ENCODE data around the gene CTSH.
"Not testable (repeated sequence)": the region's sequence is repeated elsewhere in the genome, so short reads cannot be mapped to it uniquely, and the experiment has no call there.

The CTSH gene

GRCh38 chr15:78881681-78882080 is 63.2 kb downstream of the CTSH start:
- DNase-seq (ENCODE audit: low read depth in 3 of 3): no peak

DNA sequence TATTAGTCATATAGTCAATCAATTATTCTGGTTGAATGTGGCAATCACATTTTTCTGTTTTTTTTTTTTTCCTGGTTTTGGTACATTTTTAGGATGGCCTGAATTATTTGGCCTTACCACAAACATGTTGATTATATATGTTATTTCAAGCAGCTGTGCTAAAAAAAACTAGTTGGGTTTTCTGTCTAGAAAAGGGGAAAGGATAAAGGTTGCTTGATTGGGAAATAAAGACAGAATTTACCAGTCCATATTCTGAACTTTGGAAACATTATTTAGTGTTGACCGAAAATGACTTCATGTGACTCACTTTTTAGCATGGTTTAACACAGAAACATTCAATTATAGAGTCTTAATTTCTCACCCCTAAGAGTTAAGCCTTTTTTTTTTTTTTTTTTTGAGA is 64.0 kb downstream of the CTSH start:
- no peak for DNase-seq (ENCODE audit: low read depth in 3 of 3)

GRCh38 chr15:78880242-78880533 is 64.7 kb downstream of the CTSH start:
- DNase-seq (ENCODE audit: low read depth in 3 of 3): no peak

DNA sequence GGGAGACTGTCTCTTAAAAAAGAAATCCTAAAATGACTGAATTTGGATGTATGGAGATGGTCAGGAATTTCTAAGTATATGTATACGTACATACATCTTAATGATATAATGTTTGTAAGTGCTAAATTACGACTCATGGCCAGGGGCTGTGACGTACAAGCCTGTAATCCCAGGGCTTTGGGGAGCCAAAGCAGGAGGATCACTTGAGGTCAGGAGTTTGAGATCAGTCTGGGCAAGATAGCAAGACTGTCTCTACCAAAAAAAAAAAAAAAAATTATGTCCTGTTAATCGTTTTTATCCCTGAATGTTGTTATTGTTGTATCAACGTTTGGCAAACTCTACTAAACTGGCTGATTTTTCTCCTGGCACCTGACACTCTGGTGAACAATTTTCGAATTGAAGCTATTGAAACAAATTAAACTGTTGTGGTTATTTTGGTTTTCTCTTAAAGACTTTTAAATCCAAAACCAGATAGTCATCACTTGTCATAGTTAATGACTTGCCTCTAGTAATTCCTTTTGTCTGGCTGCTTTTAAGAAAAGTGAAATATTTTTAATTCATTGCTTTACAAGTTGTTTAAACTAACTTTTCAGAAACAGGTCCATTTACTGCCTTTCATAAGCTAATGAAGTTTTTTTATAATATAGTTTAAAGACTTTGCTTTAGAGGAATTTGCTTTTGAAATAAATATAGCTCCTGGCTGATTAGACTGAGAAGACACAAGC is 65.2 kb downstream of the CTSH start:
- no peak for DNase-seq (ENCODE audit: low read depth in 3 of 3)

GRCh38 chr15:78878356-78878755 is 66.5 kb downstream of the CTSH start:
- no peak for DNase-seq (ENCODE audit: low read depth in 3 of 3)

GRCh38 chr15:78876954-78877353 is 67.9 kb downstream of the CTSH start:
- DNase-seq (ENCODE audit: low read depth in 3 of 3): not testable (repeated sequence)

DNA sequence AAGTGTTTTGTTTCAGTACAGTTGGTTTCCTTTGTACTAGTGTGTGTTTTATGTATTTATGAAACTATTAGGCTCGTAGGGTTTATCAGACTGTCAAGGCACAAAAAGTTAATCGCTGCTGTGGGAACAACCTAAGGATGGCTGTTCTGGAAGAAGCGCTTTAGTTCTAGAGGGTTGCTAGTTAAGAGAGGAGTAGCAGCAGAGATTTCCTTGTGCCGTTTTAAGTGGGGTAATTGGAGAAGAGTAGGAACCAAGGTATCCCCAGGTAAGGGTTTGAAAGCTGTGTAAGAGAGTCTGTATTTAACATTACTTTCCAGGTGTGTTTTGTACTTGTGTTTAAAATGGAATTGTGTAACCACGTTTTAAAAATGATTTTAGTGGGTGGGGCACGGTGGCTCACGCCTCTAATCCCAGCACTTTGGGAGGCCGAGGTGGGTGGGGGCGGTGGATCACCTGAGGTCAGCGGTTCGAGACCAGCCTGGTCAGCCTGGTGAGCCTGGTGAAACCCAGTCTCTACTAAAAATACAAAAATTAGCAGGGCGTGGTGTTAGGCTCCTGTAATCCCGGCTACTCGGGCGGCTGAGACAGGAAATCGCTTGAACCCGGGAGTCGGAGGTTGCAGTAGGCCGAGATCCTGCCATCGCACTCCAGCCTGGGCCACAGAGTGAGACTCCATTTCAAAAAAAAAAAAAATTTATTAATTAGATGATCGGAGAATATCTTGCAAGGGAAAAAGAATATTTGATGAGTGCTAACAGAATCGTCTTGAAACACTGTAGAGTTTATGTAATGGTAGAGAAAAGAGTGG is 69.5 kb downstream of the CTSH start:
- no peak for DNase-seq (ENCODE audit: low read depth in 3 of 3)

DNA sequence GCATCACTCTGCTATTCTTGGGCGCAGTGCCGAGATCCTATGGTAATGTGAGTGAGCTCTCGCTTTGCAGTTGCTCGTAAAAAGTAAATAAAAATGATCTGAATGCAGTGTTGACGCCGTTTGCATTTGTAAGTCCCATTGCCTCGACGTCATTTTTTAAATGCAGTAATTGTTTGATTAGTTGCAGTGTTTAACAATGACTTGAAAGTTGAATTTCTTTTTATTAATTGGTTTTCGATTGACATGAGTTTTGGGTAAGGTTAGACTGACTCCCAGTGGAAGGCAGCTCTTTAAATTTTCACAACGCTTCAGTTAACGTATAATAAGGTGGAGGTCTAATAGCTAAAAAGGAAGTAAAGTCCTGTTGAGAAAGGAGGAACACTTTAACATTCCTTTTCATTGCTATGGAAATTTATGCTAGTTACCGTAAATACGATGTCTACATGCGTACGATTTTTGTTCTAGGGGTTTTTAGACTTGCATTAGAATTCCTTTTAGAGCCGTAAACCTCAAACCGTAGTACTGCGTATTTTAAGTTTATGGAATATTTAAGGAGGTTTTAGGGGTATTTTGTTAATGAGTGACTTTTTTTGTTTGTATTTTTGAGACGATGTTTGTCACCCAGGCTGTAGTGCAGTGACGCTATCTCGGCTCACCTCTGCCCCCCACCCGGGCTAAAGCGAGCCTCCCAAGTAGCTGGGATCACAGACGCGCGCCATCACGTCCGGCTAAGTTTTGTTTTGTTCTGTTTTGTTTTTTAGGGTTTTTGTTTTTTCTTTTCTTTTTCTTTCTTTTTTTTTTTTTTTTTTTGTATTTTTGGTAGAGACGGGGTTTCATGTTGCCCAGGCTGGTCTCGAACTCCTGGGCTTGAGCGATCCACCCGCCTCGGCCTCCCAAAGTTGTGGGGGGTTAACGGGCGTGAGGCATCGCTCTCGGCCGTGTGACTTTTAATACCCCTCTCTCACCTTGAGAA is 70.8 kb downstream of the CTSH start:
- peak in 1 of 3 experiments; percentile 33 for DNase-seq (ENCODE audit: low read depth in 3 of 3)

DNA sequence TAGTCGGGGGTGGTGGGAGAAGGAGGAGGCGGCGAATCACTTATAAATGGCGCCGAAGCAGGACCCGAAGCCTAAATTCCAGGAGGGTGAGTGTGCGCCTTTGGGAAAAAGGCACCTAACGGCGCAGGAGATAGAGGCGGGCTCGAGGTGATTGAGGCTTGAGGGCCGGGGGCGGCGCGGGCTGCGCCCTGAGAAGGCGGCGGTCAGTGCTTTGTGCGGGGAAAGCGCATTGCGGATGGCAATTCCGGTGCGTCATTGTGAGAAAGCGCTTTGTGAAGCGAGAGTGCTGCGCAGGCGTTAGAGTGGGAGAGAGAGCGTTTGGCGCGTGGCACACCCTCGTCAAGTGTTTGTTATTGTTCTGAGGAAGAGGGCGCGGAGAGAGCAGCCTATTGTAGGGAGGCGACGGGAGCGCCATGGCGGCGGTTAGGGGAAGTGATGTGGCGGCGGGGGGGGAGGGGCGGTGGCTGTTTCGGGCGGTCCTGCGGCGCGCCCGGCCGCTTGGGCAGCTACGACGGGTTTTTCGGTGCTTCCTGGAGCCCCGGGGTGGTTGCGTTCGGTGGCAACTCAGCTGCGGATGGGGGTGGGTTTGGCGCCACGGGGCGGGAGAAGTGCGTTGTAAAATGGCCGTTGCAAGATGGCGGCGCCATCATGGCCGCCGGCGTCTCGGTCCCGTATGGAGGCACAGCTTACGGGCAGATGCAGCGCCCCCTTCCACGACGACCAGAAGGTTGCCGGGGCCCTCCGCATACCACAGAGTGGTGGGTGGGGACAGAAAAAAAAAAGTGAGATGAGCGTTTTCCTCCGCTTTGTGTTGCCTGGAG is 71.7 kb downstream of the CTSH start:
- DNase-seq (ENCODE audit: low read depth in 3 of 3): peak; percentile 83 to 90 (median 85)

- peak; percentile 90 to 94 (median 94) for DNase-seq (ENCODE audit: low read depth in 3 of 3)
Measured at GRCh38 chr15:78872155-78872971, 72.5 kb downstream of the CTSH start, which contains the start of gene MORF4L1. Gene MORF4L1, plus strand, starts transcription at chr15:78872890. Its CDS starts 128 bp downstream, at chr15:78873018.

- not testable (repeated sequence) for DNase-seq (ENCODE audit: low read depth in 3 of 3)
Measured at GRCh38 chr15:78871483-78872127, 73.2 kb downstream of the CTSH start.

Data from stimulated activated CD4-positive, alpha-beta T cell treated with anti-CD3 and anti-CD28 coated beads, TNF-alpha, amount 100 ng/mL, for 24 hours (primary cell).